Thymus (tissue), 11 donors: ENCODE results near the gene CDC42EP4. TPM values are rescaled to one million over a fixed set of nuclear protein-coding genes. Genes with fewer than 3 reads are reported as not detected.
"Not testable (repeated sequence)": the region's sequence is repeated elsewhere in the genome, so short reads cannot be mapped to it uniquely, and the experiment has no call there.

Source experiments
- DNase-seq, 9 donors: peaks; one replicate each; pipeline ENCODE4 v3.0.0-alpha.2; 2013; ENCODE audit warnings: low spot score in 9 of 9, low read depth in 6 of 9, missing footprints in 1 of 9
- H3K27ac ChIP-seq, 2 donors: one replicate each; pipeline ENCODE4 v1.5.1; 2013; ENCODE audit warnings: control low read depth in 1 of 2, low read depth in 1 of 2, low read length in 1 of 2, mild to moderate bottlenecking in 1 of 2, moderate library complexity in 1 of 2
- H3K27me3 ChIP-seq, 2 donors: one replicate each; pipeline ENCODE4 v1.5.1; 2013; ENCODE audit warnings: low read length in 1 of 2; ENCODE audit not compliant: control insufficient read depth in 2 of 2, insufficient read depth in 1 of 2
- H3K36me3 ChIP-seq, 2 donors: one replicate each; pipeline ENCODE4 v1.5.1; 2013; ENCODE audit warnings: low read length in 1 of 2, mild to moderate bottlenecking in 1 of 2, moderate library complexity in 1 of 2; ENCODE audit not compliant: control insufficient read depth in 2 of 2, insufficient read depth in 2 of 2
- H3K4me1 ChIP-seq, 2 donors: one replicate each; pipeline ENCODE4 v1.5.1; 2013; ENCODE audit warnings: low read length in 2 of 2; ENCODE audit not compliant: control insufficient read depth in 2 of 2, insufficient read depth in 2 of 2
- H3K4me3 ChIP-seq, 2 donors: one replicate each; pipeline ENCODE4 v1.5.1; 2013; ENCODE audit warnings: low read length in 2 of 2, control low read depth in 1 of 2, mild to moderate bottlenecking in 1 of 2
- H3K9me3 ChIP-seq, 2 donors: one replicate each; pipeline ENCODE4 v1.5.1; 2013; ENCODE audit warnings: low read length in 1 of 2, mild to moderate bottlenecking in 1 of 2; ENCODE audit not compliant: control insufficient read depth in 2 of 2, insufficient read depth in 1 of 2
- WGBS: extraction: QIAGEN DNeasy Blood & Tissue Kit; methylation state at CpG from one replicate; pipeline ENCODE4 v1.1.7; 2013; 5-methylcytosine and 5-hydroxymethylcytosine counted together
- polyA plus RNA-seq: library from polyadenylated mRNA; stranded (reverse); fragments of 200-250 nt; gene quantifications from one replicate; pipeline ENCODE4 v1.2.3, GENCODE V29; 2013
- total RNA-seq: library from RNA; stranded (reverse); fragments of 120-200 nt; gene quantifications from one replicate; pipeline ENCODE4 v1.2.4, GENCODE V29; 2013
- donor health status: healthy.

The CDC42EP4 gene
- total and polyA plus RNA-seq, 2 donors = 20.8 to 30.9 TPM

DNA sequence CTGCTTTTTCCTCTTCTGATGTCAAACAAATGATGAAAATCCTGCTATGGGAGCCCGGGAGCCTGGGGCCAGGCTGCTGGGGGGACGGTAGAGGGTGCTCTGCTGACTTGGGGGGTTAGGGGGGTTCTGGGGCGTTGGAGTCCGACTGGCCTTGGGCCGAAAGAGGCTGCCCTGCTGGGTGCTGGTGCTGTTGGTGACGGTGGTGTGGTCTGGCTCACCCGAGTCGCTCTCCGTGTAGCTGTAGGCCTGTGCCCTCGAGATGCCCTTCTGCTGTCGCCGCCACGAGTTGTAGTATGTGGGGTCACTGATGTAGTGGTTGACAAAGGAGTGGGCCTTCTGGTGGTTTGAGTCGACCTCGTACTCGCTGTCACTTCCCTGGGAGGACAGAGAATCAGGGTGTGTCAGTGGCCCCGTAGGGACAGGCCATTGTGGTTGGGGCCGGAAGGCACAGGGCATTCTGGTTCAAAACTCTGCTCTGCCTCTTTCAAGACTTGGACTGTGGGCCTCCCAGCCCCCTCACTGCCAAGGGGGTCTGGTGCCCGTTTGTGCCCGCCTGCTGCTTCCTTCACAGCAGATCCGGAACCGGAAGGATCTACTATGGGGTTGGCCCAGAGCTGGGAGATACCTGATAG lies 26.9 kb upstream of the CDC42EP4 start:
- H3K4me3 ChIP-seq = no peak overlapping the region
- H3K4me1 ChIP-seq = peaks cover 0 to 17% of the 10 kb centered on the region in 2 donors
- no peak overlapping the region for H3K27ac ChIP-seq
- H3K27me3 ChIP-seq = peaks cover 0 to 16% of the 10 kb centered on the region in 2 donors
- DNase-seq = no peak
- no peaks in the 10 kb centered on the region for H3K9me3 ChIP-seq
- H3K36me3 ChIP-seq = no peaks in the 10 kb centered on the region
- WGBS = 95% methylated on average over 22 of the region's 22 CpGs

DNA sequence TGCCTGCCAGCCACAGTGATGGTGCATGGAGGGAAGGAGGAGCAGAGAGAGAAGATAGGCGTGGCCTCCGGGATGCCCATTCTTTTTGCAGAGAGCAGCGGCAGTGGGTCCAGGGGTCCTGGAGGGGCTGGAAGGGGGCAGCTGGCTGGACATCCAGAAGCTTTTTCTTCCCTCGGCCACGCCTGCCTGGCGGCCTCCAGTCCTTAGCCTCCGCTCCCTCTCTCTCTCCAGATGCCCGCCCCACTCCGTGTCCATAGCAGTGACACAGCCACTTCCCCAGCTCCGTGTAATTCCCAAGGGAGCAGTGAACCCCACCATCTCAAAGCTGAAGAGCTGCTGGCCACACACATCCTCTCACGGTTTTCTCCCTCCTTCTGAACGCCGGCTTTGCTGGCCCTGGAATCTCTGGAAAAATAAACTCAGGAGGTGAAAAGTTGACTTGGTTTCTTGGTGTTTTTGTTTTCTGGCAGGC lies 26.3 kb upstream of the CDC42EP4 start:
- H3K4me1 ChIP-seq = peaks cover 0 to 11% of the 10 kb centered on the region in 2 donors
- no peak overlapping the region for H3K27ac ChIP-seq
- no peaks in the 10 kb centered on the region for H3K9me3 ChIP-seq
- H3K36me3 ChIP-seq = no peaks in the 10 kb centered on the region
- H3K4me3 ChIP-seq = no peak overlapping the region
- 91% methylated on average over 13 of the region's 13 CpGs for WGBS
- peaks cover 0 to 12% of the 10 kb centered on the region in 2 donors for H3K27me3 ChIP-seq
- DNase-seq = no peak

DNA sequence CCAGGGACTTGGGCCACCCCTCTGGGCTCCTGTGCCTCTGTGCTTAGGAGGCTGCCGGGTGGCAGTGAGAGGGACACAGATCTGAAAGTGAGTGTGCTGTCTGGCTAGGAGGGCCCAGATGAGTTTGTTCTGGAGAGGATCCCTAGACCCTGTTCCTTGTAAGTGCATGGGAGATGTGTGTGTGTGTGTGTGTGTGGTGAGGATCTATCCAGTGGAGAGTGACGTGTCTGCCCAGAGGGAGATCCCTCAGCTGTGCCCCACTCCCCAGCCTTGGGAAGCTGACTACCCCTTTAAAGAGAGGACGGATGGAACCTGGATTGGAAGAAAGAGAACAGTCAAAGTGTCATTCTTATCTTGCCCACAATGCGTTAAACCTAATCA lies 25.5 kb upstream of the CDC42EP4 start:
- Histone ChIP-seq H3K36me3 (no peaks in the 10 kb centered on the region), H3K27me3 (peaks cover 0 to 6% of the 10 kb centered on the region in 2 donors), H3K9me3 (no peaks in the 10 kb centered on the region), H3K27ac (no peak overlapping the region), H3K4me1 (peaks cover 0 to 4% of the 10 kb centered on the region in 2 donors), H3K4me3 (no peak overlapping the region)
- WGBS = 94% methylated on average over 4 of the region's 4 CpGs
- DNase-seq = no peak

DNA sequence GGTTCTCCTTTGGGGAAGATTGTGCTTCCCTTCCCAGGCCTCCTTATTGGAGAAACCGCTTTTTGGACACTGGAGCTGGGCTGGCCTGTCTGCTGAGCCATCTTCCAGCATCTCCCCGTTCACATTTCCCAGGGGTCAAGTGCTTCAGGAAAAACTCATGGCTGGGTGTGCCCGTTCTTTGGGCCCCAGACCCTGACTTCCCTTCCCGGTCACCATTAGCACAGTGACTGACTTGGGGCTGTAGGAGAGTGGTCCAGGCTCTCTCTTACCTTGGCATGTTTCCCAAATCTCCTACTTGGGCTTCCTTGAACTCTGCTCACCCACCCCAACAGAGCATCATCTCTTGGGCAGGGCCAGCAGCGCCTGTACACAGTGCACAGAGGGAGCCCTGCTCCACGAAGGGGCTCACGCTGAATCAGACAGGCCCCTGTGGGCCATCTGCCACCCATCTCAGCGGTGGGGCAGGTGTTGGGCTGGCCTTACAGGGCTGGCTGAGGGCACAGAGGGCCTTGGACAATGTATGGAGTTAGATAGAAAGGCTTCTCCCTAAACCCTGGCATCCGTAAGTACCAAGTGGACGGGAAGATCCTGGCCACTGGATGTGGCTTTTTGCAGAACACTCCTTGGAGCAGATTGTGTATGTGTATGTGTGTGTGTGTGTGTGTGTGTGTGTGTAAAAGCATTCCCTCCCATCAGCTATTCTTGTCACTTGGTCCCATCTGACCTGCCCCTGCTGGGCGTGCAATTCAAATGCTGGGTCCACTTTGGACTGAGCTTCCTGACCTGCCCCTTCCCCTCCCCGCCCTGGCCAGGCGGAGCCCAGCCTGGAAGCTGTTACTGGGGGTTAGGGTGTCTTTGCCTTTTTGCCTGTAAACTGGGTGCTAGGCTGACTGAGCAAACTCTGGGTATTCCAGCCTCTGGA lies 24.9 kb upstream of the CDC42EP4 start:
- no peaks in the 10 kb centered on the region for H3K9me3 ChIP-seq
- no peaks in the 10 kb centered on the region for H3K36me3 ChIP-seq
- 93% methylated on average over 13 of the region's 13 CpGs for WGBS
- peaks cover 0 to 2% of the 10 kb centered on the region in 2 donors for H3K4me1 ChIP-seq
- H3K27ac ChIP-seq = no peak overlapping the region
- no peak overlapping the region for H3K4me3 ChIP-seq
- H3K27me3 ChIP-seq = no peaks in the 10 kb centered on the region
- no peak for DNase-seq

DNA sequence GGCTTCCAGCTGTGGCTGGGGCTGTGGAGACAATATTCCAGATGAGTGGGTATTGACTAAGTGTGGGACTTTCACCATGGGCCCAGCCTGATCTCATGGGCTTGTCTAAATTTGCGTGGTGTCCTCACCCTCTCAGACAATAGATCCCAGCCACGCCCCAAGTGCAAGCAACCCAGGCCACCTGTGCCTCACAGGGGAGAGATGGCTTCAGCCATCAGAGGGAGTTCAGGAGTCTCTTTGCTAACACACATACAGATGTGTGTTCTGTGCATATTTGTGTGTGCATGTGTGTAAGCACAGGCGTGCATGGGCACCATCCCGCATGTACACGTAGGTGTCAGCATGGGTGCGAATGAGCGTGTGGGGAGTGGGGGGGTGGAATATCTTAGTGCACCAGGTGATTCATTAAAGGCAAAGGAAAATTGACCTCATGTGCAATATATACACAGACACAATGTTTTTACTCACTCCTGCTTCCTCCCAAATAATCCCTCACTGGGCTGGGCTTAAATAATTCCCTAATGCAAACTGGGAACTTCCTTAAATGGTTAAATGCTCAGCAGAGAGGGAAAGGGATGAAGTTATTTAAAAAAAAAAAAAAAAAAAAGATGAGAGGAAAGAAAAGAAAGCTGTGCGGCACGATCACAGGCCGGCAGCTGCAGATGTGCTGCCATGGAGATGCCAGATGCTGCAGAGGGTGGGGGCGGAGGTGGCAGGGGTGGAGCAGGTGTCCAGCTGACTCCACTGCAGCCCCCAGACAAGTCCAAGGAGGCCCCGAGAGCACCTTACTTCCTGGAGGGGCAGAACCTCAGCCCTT lies 24.0 kb upstream of the CDC42EP4 start:
- H3K27ac ChIP-seq = no peak overlapping the region
- H3K4me3 ChIP-seq = no peak overlapping the region
- H3K4me1 ChIP-seq = peaks cover 0 to 2% of the 10 kb centered on the region in 2 donors
- no peaks in the 10 kb centered on the region for H3K36me3 ChIP-seq
- H3K9me3 ChIP-seq = no peaks in the 10 kb centered on the region
- WGBS = 90% methylated on average over 12 of the region's 12 CpGs
- no peak for DNase-seq
- no peaks in the 10 kb centered on the region for H3K27me3 ChIP-seq

- 87% methylated on average over 12 of the region's 12 CpGs for WGBS
- H3K9me3 ChIP-seq = no peaks in the 10 kb centered on the region
- no peaks in the 10 kb centered on the region for H3K36me3 ChIP-seq
- H3K27ac ChIP-seq = no peak overlapping the region
- no peak for DNase-seq
- no peaks in the 10 kb centered on the region for H3K4me1 ChIP-seq
- H3K4me3 ChIP-seq = no peak overlapping the region
- no peaks in the 10 kb centered on the region for H3K27me3 ChIP-seq
Measured at GRCh38 chr17:73334771-73335513, 23.1 kb upstream of the CDC42EP4 start.

DNA sequence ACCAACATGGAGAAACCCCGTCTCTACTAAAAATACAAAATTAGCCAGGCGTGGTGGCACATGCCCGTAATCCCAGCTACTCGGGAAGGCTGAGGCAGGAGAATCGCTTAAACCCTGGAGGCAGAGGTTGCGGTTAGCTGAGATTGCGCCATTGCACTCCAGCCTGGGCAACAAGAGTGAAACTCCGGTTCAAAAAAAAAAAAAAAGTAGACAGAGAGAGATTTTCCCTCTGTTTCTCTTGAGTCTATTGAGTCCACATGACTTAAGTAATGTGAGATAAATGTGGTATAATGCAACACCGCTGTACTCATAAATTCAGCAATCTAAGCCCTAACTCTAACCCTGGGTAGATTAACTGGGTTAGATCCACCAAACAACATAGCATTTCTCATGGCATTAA lies 21.6 kb upstream of the CDC42EP4 start:
- H3K4me1 ChIP-seq, H3K27me3 ChIP-seq, H3K9me3 ChIP-seq, H3K36me3 ChIP-seq, DNase-seq, H3K4me3 ChIP-seq, H3K27ac ChIP-seq: not testable (repeated sequence)
- WGBS = 94% methylated on average over 9 of the region's 9 CpGs

DNA sequence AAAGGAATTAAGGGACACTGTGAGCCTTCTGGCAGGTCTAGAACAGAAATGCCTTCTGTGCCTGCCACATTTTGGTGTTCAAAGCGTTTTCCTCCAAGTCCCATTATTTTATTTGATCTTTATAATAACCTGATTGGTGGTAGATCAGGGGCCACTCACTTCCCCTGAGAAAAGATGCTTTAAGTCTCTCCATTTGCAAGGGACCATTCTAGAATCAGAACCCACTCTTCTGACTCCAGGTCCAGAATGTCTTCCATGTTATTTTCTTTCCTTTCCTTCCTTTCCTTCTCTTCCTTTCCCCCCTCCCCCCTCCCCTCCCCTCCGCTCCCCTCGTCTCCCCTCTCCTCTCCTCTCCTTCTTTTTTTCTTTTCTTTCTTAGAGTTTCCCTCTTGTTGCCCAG lies 19.3 kb upstream of the CDC42EP4 start:
- H3K4me1 ChIP-seq = no peaks in the 10 kb centered on the region
- no peaks in the 10 kb centered on the region for H3K36me3 ChIP-seq
- no peaks in the 10 kb centered on the region for H3K27me3 ChIP-seq
- DNase-seq = no peak
- H3K4me3 ChIP-seq = no peak overlapping the region
- H3K27ac ChIP-seq = no peak overlapping the region
- H3K9me3 ChIP-seq = no peaks in the 10 kb centered on the region
- 87% methylated on average over 3 of the region's 3 CpGs for WGBS
